Measurements from ENCODE around the gene ETFBKMT. TPM values are rescaled to one million over a fixed set of nuclear protein-coding genes. Genes with fewer than 3 reads are reported as not detected.
A peak's percentile ranks its signal among the peaks of the same experiment; 100 is the strongest.
"Not testable (repeated sequence)": the region's sequence is repeated elsewhere in the genome, so short reads cannot be mapped to it uniquely, and the experiment has no call there.

Gene ETFBKMT
- total RNA-seq, 6 experiments from 2014 or later, result 1.5 to 6.9 (median 4.1) TPM

DNA sequence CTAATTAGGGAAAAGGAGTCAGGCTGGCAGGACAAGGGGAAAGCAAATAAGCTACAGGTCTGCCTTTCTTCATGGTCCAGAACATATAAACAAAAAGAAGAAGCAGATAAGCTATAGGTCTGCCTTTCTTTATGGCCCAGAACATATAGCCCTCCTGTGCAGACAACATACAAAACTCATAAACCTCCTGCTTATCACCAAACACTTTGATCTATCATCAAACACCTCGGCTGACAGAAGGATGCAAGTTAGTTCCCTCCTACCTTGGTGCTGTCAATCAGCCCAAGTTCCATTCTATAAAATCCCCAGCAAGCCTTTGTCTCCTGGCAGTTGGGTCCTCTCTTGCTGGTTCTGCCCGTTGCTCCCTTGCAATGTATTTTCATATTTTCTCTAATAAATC lies 46.1 kb downstream of the ETFBKMT start:
- 61% methylated on average over 2 of the region's 2 CpGs for WGBS (ENCODE audit: insufficient coverage, low coverage, low lambda C conversion rate, missing lambda C conversion rate)
- intact Hi-C loops (cut with DNase I), result no loop called here
- no peaks in the 10 kb centered on the region for H3K36me3 ChIP-seq
- DNase-seq, result no peak
- ATAC-seq, result no peak
- H3K27ac ChIP-seq, result no peak overlapping the region
- no peaks in the 10 kb centered on the region for H3K4me1 ChIP-seq
- H3K27me3 ChIP-seq, result no peaks in the 10 kb centered on the region
- H3K4me3 ChIP-seq, result no peak overlapping the region
- TF ChIP-seq, protein P1, sequence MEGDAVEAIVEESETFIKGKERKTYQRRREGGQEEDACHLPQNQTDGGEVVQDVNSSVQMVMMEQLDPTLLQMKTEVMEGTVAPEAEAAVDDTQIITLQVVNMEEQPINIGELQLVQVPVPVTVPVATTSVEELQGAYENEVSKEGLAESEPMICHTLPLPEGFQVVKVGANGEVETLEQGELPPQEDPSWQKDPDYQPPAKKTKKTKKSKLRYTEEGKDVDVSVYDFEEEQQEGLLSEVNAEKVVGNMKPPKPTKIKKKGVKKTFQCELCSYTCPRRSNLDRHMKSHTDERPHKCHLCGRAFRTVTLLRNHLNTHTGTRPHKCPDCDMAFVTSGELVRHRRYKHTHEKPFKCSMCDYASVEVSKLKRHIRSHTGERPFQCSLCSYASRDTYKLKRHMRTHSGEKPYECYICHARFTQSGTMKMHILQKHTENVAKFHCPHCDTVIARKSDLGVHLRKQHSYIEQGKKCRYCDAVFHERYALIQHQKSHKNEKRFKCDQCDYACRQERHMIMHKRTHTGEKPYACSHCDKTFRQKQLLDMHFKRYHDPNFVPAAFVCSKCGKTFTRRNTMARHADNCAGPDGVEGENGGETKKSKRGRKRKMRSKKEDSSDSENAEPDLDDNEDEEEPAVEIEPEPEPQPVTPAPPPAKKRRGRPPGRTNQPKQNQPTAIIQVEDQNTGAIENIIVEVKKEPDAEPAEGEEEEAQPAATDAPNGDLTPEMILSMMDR (IDR thresholded peaks at IDR 0.05), result no peak
- no peak for TF ChIP-seq POLR2A (IDR thresholded peaks at IDR 0.05)
- no peaks in the 10 kb centered on the region for H3K9me3 ChIP-seq

DNA sequence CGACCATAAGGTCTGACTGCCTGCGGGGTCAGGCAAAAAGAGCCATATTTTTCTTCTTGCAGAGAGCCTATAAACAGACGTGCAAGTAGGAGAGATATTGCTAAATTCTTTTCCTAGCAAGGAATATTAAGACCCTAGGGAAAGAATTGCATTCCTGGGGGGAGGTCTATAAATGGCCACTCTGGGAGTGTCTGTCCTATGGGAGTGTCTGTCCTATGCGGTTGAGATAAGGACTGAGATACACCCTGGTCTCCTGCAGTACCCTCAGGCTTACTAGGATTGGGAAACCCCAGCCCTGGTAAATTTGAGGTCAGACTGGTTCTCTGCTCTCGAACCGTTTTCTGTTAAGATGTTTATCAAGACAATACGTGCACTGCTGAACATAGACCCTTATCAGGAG lies 48.6 kb downstream of the ETFBKMT start:
- 94% methylated on average over 2 of the region's 7 CpGs for WGBS (ENCODE audit: insufficient coverage, low coverage, low lambda C conversion rate, missing lambda C conversion rate)
- H3K27me3 ChIP-seq; DNase-seq; intact Hi-C loops (cut with DNase I); H3K9me3 ChIP-seq; H3K4me3 ChIP-seq; ATAC-seq; H3K36me3 ChIP-seq; H3K27ac ChIP-seq; H3K4me1 ChIP-seq: not testable (repeated sequence)

DNA sequence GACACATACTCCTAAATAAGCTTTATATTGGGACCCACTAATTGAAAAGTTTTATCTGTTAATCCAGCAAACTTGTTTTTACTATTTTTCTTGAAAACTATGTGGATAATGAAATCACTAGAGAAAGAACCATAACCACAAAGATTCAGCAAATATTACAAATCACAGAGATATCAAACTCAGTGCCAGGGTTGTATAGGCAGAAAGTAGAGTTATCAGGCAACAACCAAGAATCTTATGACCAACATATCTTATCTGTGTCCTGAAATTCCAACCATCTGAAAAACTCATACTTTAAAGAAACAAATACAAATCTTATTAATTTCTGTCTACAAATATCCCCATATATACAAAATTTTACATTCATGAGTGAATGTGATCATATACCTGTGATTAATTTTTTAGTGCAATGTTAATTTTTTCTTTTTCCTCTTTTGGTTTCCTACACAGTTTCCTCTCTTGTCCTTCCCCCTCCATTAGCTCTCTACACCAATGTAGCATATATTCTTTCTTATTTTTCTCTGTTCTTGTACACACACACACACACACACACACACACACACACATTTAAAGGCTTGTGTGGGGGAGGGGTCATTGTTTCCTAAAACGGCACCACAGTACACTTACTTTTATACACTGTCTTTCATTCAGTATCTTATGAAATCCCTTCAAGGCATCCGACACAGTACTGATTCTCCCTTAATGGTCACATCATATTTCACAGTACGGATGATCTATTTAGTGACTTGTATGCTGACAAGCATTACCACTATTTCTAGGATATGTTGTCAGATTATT lies 50.7 kb downstream of the ETFBKMT start:
- no peaks in the 10 kb centered on the region for H3K9me3 ChIP-seq
- 75% methylated on average over 3 of the region's 3 CpGs for WGBS (ENCODE audit: insufficient coverage, low coverage, low lambda C conversion rate, missing lambda C conversion rate)
- intact Hi-C loops (cut with DNase I), result no loop called here
- H3K4me1 ChIP-seq, result no peaks in the 10 kb centered on the region
- no peaks in the 10 kb centered on the region for H3K36me3 ChIP-seq
- H3K4me3 ChIP-seq, result no peak overlapping the region
- TF ChIP-seq, protein P1 (IDR thresholded peaks at IDR 0.05), result no peak
- no peak for TF ChIP-seq POLR2A (IDR thresholded peaks at IDR 0.05)
- no peaks in the 10 kb centered on the region for H3K27me3 ChIP-seq
- no peak overlapping the region for H3K27ac ChIP-seq
- DNase-seq (no peak), ATAC-seq (no peak)

DNA sequence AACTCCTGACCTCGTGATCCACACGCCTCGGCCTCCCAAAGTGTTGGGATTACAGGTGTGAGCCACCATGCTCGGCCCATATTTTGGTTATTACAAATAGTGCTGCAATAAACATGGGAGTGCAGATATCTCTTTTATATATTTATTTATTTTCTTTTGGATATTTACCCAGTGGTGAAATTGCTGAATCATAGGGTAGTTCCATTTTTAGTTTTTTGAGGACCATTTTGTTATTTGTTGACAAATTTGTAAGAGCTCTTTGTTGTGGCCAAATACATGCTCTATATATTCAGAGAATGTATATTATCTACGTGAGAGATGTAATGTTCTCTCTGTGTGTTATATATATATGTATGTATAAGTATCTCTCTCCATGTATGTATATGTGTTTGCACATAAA lies 53.4 kb downstream of the ETFBKMT start:
- TF ChIP-seq, protein P1 (IDR thresholded peaks at IDR 0.05), result no peak
- no peak for TF ChIP-seq POLR2A (IDR thresholded peaks at IDR 0.05)
- Histone ChIP-seq H3K9me3 (no peaks in the 10 kb centered on the region), H3K27me3 (no peaks in the 10 kb centered on the region), H3K4me1 (no peaks in the 10 kb centered on the region), H3K27ac (no peak overlapping the region), H3K4me3 (no peak overlapping the region), H3K36me3 (no peaks in the 10 kb centered on the region)
- 70% methylated on average over 5 of the region's 5 CpGs for WGBS (ENCODE audit: insufficient coverage, low coverage, low lambda C conversion rate, missing lambda C conversion rate)
- ATAC-seq, result no peak
- DNase-seq, result no peak
- intact Hi-C loops (cut with DNase I), result no loop called here

DNA sequence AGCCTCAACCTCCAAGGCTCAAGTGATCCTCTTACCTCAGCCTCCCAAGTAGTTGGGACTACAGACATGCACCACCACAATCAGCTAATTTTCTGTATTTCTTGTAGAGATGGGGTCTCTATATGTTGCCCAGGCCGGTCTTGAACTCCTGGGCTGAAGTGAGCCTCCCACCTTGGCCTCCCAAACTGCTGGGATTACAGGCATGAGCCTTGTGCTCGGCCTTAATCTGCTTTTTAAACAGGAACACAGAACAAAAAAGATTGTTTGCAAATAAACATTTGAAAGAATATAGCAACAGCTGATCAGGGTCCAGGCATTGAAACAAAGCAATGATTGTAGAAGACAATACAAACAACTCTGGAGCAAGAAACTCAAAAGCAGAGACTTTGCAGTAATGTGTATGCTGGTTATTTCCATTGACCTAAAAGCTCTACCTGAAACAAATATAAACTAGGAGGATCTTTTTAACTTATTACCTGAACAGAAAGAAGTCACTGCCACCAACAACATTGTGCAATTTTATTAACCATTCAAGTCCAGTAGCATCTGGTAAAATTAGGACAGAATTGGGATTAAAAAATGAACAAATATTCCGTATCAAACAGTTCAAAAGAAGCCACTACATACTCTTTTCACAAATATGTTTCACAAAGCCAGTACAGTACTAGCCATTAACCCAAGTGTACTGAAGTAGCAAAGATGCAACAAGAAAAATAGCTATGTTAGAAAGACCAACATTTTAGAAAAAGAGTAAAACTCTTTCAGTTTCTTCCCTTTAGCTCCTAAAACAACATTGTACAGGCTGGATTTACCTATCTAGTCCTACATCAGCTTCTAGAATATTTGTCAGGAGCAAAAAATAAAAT lies 55.2 kb downstream of the ETFBKMT start:
- Histone ChIP-seq H3K4me1 (no peaks in the 10 kb centered on the region), H3K27me3 (no peaks in the 10 kb centered on the region), H3K9me3 (no peaks in the 10 kb centered on the region), H3K36me3 (no peaks in the 10 kb centered on the region), H3K27ac (peak overlapping the region in 2 of 3 donors; percentile 15 to 44), H3K4me3 (no peak overlapping the region)
- TF ChIP-seq POLR2A (IDR thresholded peaks at IDR 0.05), result no peak
- TF ChIP-seq, protein P1 (IDR thresholded peaks at IDR 0.05), result no peak
- 79% methylated on average over 2 of the region's 3 CpGs for WGBS (ENCODE audit: insufficient coverage, low coverage, low lambda C conversion rate, missing lambda C conversion rate)
- intact Hi-C loops (cut with DNase I), result no loop called here
- ATAC-seq (no peak), DNase-seq (no peak)

Data from right lobe of liver (tissue), 6 donors.